Activated T-cell treated with anti-CD3 and anti-CD28 coated beads, Interleukin-2, amount 50 U/mL, for 1 hour (primary cell): ENCODE data around the gene RHOT1.
"Not testable (repeated sequence)": the region's sequence is repeated elsewhere in the genome, so short reads cannot be mapped to it uniquely, and the experiment has no call there.

ENCODE experiments used
- DNase-seq: peaks from one replicate; pipeline ENCODE4 v3.0.0-alpha.2; 2020

Gene RHOT1

DNA sequence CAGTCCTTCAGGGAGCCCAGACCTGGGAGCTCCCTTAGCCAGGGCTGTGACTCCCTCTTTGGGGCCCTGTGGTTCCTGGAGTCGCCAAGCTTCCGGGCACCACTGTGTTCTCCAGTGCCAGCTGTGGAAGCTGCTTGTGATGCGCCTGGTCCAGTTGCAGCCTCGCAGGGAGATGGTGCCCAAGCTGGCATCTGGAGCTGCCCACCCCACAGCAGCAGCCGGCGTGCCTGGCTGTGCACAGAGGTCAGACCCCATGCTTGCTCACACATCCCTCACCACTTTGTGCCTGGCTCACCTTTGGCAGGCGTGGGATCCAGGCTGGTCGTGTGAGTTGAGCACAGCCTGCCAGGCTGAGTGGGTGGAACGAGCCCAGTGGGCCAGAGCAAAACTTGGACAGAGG is 18.2 kb downstream of the RHOT1 start:
- no peak for DNase-seq

DNA sequence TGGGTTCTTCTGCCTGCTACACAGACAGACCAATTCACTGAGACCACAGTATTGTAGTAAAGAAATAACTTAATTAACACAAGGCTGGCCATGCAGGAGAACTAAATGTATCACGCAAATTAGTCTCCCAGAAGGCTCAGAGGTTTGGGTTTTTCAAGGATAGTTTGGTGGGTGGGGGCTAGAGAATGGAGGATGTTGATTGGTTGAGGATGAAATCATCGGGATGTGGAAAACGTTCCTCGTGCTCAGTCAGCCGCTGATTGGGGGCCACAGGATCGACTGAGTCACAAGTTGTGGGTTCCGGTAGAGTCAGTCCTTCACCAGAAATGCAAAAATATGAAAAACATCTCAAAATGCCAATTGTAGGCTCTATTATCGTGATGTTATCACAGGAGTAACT is 18.7 kb downstream of the RHOT1 start:
- no peak for DNase-seq

DNA sequence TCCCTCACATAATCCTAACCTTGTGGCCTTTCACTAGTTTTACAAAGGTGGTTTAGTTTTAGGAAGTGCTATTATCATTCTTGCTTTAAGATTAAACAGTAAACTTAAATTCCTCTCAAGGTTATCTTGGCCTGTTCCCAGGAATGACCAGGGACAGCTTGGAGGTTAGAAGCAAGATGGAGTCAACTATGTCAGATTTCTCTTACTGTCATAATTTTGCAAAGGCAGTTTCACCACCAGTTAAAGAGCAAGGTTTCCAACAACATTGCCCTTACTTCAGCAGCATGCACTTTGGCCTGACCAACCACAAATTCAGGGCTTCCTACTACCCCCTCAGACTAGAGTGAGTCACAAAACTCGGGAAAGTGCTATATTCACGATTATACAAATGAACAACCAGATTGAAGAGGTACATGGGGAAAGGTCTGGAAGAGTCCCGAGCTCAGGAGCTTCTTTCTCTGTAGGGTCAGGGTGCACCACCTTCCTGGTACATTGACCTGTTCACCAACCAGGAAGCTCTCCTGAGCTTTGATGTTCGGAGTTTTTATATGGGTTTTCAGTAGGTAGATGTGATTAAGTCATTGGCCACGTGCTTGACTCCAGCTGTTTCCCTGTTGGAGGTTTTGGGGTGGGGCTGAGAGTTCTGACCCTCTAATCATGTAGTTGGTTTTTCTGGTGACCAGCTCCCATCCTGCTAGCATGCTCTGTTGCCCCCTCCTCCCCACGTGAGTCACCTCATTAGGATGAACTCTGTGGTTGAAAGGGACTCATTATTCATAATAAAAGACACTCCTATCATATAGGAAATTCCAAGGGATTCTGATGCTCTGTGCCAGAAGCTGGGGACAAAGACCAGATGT is 19.4 kb downstream of the RHOT1 start:
- no peak for DNase-seq

DNA sequence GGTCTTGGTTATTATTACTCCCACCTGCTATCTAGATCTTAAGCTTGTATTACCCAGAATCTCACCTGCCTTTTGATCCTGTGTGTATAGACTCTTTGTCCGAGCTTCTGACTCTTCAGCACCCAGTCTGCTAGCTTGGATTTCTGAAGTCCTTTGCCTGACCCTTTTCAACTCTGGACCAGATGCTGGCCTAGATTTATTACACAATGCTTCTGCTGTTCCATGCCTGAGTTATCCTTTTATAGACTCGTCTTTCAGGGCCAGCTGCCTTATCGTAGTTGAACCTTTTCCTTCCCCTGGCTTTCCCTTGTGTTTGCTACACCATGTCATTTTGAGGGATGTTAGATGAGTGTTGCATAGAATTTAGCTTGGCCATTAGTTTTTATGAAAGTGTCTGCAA is 32.6 kb downstream of the RHOT1 start:
- no peak for DNase-seq

DNA sequence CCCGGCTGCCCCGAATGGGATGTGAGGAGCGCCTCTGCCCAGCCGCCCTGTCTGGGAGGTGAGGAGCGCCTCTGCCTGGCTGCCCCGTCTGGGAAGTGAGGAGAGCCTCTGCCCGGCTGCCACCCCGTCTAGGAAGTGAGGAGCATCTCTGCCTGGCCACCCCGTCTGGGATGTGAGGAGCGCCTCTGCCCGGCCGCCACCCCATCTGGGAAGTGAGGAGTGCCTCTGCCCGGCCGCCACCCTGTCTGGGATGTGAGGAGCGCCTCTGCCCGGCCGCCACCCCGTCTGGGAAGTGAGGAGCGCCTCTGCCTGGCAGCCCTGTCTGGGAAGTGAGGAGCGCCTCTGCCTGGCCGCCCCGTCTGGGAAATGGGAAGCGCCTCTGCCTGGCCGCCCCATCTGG is 36.4 kb downstream of the RHOT1 start:
- not testable (repeated sequence) for DNase-seq

DNA sequence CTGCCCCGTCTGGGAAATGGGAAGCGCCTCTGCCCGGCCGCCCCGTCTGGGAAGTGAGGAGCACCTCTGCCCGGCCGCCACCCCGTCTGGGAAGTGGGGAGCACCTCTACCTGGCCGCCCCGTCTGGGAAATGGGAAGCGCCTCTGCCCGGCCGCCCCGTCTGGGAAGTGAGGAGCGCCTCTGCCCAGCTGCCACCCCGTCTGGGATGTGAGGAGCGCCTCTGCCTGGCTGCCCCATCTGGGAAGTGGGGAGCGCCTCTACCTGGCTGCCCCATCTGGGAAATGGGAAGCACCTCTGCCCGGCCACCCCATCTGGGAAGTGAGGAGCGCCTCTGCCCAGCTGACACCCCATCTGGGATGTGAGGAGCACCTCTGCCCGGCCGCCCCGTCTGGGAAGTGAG is 36.8 kb downstream of the RHOT1 start:
- not testable (repeated sequence) for DNase-seq

DNA sequence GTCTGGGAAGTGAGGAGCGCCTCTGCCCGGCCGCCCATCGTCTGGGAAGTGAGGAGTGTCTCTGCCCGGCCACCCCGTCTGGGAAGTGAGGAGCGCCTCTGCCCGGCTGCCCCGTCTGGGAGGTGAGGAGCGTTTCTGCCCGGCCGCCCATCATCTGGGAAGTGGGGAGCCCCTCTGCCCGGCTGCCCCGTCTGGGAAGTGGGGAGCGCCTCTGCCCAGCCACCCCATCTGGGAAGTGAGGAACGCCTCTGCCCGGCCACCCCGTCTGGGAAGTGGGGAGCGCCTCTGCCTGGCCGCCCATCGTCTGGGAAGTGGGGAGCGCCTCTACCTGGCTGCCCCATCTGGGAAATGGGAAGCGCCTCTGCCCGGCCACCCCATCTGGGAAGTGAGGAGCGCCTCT is 37.2 kb downstream of the RHOT1 start:
- DNase-seq = not testable (repeated sequence)

DNA sequence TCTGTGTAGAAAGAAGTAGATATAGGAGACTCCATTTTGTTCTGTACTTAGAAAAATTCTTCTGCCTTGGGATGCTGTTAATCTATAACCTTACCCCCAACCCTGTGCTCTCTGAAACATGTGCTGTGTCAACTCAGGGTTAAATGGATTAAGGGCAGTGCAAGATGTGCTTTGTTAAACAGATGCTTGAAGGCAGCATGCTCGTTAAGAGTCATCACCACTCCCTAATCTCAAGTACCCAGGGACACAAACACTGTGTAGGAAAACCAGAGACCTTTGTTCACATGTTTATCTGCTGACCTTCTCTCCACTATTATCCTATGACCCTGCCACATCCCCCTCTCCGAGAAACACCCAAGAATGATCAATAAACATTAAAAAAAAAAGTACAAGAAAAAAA is 38.0 kb downstream of the RHOT1 start:
- not testable (repeated sequence) for DNase-seq

DNA sequence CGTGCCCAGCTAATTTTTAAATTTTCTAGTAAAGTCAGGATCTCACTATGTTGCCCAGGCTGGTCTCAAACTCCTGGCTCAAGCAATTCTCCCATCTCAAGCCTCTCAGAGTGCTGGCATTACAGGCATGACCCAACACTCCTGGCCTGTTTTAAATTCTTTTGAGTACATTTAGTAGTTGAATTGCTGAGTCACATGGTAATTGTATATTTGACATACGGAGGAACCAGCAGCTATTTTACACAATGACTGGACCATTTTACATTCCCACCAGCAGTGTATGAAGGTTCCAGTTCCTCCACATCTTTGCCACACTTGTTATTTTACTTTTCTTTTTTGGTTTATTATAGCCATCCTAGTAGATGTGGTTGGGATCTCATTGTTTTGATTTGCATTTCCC is 43.6 kb downstream of the RHOT1 start:
- no peak for DNase-seq

DNA sequence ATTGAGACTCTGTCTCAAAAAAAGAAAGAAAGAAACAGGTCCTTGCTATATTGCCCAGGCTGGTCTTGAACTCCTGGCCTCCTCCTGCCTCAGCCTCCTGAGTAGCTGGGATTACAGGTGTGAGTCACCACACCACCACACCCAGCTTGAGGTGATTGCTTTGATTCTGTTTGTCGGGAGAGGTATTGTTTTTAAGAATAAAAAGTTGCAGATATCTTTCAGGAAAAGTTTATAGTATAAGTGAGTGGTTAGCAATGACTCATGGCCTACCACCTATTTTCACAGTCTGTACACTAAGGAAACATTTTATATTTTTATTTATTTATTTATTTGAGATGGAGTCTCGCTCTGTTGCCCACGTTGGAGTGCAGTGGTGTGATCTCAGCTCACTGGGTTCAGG is 45.0 kb downstream of the RHOT1 start:
- DNase-seq = no peak

DNA sequence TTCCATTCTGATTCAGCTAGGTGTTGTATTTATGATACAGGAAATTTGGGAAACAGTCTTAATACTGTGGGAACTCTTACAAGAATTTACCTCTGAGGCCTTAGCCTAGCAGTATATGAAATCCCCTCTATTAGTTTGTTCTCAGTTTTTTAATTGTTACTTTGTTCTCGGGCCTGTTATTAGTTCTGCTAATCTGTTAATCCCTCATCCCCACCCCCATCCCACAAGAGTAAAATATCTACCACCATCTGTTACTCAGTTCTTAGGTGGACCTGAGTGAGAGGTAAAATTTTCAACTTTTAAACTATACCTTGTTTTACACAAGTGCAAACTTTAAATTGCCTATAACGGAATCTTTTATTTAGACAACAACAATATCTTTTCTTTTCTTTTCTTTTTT is 47.0 kb downstream of the RHOT1 start:
- DNase-seq = no peak

DNA sequence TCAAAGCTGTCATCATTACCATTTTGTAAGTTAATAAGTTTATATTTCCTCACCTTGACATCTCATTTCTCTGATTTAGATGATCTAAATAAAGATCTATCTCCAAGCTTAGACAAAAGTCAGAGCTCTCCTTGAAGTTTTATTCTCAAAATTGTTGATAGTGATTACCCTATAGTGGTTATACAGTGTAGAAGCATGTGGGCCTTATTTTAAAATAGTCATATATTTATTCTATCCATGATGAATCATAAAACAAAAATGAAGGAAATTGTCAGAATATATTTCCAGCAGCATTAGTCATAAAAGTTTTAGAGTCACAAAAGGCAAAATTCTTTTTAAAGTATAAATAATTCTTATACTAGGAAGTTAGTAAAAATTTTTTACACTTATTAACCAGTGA is 49.0 kb downstream of the RHOT1 start:
- no peak for DNase-seq

DNA sequence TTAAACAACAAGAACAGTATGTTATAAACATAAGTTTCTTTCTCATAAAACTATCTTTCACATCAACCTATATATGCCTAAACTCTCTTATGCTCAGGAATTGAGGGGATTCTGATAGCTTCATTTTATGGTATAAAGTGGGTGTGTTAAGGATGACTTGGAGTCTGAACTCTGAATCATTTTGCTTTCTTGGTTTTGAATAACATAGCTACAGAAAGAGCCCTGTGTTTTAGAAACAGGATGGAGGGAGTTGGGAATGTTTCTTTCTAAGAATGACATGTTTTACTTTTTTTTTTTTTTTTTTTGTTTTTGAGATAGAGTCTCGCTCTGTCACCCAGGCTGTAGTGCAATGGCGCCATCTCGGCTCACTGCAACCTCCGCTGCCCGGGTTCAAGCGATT is 50.1 kb downstream of the RHOT1 start:
- no peak for DNase-seq

DNA sequence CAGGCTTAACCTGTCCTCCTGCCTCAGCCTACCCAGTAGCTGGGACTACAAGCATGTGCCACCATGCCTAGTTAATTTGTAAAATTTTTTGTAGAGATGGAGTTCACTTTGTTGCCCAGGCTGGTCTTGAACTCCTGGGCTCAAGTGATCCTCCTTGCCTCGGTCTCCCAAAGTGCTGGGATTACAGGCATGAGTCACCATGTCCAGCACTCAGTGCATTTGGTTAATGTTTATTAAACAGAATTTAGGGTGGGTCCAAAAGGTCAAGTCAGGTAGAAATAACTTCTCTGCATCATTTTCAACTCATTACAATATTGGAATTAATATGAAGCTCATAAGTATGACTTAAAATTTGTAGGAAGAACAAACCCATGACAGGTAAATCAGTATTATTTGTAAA is 55.7 kb downstream of the RHOT1 start:
- DNase-seq = no peak

DNA sequence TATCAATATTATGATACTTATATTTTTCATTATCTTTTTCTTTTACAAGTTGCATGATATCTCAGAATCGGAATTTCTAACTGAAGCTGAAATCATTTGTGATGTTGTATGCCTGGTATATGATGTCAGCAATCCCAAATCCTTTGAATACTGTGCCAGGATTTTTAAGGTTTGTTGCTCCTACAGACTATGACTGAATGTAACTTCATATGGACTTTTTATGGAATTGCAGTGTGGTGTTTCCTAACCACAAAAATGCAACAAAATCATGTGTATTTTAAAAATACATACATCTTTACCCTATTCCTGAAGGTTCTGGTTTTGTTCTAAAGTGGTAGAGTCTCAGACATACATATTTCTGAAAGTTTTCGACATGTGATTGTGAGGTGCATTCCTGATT is 64.6 kb downstream of the RHOT1 start:
- DNase-seq = no peak

DNA sequence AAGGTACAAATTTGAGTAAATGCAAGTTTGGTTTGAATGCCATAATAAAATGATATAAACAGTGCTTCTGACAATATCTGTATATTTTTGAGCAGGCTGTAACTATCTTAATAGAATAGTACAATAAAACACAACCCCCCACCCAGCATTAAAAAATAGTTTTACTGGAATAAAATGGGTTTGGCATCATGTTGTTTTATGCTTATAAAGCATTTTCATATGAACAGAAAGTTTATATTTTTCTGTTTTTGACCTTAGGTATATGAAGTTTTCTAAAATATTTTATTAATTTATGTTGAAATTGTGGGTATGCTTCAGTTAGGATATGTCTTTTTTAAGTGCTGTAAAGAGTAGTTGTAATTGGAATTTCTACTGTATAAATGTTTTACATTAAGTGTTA is 66.1 kb downstream of the RHOT1 start:
- no peak for DNase-seq

DNA sequence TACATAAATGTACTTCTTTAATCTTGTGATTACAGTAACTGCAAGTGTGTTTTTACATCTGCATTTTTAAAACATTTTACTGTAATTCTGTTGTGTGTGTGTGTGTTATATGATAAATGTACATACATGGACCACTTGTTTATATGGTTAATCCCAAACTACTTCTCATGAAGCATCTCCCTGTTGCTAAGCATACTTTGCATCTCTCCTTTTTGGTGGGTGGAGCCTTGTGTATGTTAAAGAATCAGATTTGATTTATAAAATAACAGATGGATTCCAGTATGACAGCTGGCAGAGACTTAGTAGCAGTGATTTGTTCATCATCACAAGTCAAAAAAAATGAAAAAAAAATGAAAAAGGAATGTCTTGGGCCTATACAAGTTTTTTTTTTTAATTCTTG is 67.3 kb downstream of the RHOT1 start:
- no peak for DNase-seq

DNA sequence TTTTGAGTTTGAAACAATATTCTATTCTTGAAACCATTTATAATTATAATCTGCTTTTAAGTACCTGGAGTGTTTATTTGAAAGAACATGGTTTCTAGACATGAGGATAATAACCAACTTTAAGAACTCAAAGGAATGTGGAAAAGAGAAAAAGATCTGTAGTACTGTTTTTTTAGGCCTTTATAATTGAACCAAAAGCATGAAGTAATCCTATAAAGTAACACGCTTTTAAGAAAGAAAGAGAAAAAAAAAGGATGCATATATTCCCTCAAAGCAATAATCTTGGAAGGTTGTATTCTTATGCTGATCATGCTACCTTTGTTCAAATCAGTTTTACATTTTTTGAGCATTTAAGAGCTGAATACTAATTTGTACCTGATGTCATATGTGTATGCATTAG is 69.4 kb downstream of the RHOT1 start:
- DNase-seq = no peak

DNA sequence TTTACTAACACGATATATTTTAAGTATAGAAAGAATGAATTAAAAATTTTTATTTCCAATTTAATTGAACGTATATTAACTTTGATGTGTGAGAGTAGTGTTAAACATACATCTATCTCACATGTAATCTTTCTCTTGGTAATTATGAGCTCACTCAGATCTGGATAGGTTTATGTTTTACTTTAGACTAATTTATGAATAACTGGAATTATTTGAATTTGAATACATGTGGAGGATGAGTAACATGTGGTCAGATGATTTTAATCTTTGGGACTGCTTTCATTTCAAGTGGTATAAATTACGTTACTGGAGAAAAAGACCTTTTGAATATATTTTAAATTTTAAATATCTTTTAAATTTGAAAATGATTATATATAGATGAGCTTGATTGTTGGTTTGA is 73.4 kb downstream of the RHOT1 start:
- no peak for DNase-seq

DNA sequence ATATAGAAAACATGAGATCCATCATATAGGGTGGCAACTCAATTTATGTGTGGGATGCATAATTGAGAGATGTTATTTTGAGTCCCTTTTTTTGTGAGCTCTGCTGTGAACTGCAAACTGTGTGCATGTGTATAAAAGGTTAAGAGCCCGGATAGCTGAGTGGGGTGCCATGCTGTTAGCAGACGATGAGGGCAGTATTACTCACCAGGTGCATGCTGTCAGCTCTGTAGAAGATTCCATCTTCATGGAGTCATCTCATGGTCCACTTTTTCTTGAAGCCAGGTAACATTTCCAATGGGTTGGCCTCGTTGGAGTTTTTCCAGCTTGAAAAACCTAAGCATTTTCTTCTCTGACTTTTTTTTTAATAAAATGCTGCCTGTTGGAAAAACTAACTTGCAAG is 80.3 kb downstream of the RHOT1 start:
- DNase-seq = no peak

DNA sequence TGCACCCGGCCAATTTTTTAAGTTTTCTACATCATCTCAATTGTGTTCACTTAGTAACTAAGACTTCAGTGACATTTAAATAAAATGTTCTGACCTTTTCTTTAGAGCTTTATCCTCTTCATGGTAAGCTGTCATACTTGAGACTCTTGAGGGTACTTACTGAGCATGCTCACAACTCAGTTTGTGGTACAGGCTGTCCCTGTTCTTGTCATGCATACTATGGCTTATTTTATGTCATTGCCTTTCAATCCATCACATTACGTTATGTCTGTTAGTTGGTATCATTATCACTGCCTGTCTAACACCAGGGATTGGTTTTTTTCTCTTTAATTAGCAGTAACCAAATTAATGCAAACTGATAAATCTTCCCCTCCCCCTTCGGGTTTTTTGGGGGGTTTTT is 81.4 kb downstream of the RHOT1 start:
- no peak for DNase-seq

DNA sequence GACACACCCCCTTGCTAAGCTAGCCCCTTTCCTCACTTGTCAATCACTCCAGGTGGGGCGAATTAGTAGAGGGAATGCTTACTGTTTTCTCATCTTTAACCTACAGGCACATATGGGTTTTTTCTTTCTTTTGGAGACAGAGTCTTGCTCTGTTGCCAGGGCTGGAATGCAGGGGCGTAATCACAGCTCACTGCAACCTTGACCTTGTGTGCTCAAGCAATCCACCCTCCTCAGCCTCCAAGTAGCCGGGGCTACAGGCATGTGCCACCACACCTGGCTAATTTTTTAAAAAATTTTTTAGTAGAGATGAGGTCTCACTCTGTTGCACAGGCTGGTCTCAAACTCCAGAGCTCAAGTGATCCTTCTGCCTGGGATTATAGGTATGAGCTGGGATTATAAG is 84.6 kb downstream of the RHOT1 start:
- DNase-seq = no peak

DNA sequence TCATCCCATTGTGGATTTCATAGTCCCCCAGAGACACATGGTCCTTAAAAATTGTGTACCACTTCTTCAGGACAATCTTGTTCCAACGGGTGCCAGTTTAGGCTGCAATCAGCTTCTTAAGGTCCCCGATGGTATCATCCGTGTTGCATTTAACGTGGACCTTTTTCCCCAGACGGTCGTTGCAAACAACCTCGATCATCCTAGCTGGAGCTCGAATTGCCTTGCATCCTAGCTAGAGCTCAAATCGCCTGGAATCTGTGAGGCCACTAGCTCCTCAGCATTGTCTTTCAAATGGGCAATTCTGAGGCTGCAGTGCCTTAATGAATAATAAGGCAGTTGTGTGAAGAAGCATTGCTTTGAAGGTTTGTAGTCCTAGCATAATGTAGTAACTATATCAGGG is 85.6 kb downstream of the RHOT1 start:
- DNase-seq = no peak

DNA sequence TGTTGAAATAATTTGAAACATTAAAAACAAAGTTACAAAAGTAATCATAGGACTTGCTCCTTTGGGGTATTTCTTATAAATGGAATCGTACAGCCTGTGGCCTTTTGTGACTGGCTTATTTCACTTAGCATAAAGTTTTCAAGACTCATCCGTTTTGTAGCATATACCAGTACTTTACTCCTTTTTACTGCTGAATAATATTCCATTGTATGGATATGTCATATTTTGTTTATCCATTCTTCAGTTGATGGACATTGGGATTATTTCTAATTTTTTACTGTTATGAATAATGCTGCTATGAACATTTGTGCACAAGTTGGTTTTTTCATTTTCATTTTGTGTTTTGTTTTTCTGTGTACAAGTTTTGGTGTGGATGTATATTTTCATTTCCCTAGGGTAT is 93.3 kb downstream of the RHOT1 start:
- DNase-seq = no peak

DNA sequence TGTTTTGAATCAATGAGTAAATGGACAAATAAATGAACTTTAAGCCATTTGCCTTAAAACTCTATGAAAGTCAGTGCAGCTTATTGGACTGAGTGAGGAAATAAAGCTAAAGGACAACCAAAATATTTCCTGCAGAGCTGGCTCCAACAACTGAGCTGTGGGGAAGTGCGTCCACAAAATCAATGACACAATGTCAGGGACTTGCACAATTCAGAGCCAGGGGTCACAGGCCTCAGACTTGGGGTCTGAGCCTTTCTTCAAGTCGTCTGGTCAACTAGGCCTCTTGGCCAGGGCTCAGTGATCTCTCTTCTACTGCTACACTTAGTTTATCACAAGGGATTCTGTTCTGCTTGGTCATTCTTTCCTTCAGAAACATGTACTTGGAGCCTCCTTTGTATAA is 97.2 kb downstream of the RHOT1 start:
- no peak for DNase-seq
